ENCODE data around the gene CCDC88B.

Gene CCDC88B

DNA sequence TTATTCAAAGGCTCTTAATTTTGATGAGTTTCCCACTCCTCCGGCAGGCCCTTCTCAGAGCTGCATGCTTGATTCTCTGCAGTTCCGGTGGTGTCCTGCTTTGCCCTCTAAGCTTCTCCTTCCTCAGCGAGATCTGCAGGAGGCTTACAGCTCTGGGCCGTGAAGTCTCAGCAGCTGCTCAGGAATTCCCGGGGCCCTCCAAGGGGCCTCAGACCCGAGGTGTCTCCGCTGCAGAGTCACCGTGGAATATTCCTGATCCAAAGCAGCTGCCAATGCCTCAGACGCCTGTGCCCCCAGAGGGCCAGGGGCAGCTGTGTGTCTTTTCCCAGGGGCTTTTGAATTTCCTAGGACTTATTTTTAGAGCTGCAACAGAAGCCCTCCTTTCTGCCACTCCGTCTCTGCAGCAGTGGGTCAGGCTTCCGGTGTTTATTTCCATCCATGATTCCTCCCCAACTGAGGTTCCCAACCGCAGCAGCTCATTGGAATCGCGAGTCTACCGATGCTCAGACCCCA, 56.1 kb downstream of the CCDC88B start:
- H3K4me3 ChIP-seq (ENCODE audit: low read depth, low read length) = no peak overlapping the region
- TF ChIP-seq, protein P1, sequence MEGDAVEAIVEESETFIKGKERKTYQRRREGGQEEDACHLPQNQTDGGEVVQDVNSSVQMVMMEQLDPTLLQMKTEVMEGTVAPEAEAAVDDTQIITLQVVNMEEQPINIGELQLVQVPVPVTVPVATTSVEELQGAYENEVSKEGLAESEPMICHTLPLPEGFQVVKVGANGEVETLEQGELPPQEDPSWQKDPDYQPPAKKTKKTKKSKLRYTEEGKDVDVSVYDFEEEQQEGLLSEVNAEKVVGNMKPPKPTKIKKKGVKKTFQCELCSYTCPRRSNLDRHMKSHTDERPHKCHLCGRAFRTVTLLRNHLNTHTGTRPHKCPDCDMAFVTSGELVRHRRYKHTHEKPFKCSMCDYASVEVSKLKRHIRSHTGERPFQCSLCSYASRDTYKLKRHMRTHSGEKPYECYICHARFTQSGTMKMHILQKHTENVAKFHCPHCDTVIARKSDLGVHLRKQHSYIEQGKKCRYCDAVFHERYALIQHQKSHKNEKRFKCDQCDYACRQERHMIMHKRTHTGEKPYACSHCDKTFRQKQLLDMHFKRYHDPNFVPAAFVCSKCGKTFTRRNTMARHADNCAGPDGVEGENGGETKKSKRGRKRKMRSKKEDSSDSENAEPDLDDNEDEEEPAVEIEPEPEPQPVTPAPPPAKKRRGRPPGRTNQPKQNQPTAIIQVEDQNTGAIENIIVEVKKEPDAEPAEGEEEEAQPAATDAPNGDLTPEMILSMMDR (IDR thresholded peaks at IDR 0.05; ENCODE audit: low read depth, low read length) = no peak

DNA sequence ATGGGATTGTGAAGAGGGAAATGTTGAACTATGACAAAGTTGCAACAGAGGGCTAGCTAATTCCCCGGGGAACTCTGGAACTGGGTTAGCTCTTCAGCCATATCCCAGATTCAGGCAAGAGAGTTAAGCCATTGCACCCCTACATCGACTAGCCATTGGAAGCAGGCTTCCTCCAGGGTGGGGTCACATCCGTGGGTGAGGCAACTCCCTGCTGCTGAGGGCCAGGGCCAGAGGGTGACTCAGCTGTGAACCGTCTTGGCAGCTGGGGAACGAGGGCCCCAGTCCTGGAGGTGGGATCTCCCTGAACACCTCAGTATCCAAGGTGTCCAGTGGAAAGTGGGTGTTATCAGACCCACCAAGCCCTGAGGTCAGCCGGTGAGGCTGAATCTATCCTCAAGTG, 60.1 kb downstream of the CCDC88B start:
- TF ChIP-seq, protein P1 (IDR thresholded peaks at IDR 0.05; ENCODE audit: low read depth, low read length) = no peak
- H3K4me3 ChIP-seq (ENCODE audit: low read depth, low read length) = no peak overlapping the region

DNA sequence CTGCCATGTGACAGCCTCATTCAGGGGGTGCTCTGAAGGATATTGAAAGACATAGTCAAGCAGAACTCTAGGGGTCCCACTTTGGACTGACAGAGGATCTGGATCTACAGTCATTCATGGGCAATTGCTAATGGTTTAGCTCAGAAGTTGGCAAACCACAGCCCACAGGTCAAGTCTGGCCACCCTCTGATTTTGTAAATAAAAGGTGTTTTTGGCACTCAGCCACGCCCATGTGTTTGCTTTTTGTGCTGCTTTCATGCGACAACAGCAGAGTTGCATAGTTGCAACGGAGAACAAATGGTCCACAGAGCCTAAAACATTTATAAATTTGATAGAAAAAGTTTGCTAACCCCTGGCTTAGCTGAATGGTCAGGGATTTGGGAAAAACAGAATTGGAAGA, 60.7 kb downstream of the CCDC88B start:
- TF ChIP-seq, protein P1 (IDR thresholded peaks at IDR 0.05; ENCODE audit: low read depth, low read length) = no peak
- no peak overlapping the region for H3K4me3 ChIP-seq (ENCODE audit: low read depth, low read length)

DNA sequence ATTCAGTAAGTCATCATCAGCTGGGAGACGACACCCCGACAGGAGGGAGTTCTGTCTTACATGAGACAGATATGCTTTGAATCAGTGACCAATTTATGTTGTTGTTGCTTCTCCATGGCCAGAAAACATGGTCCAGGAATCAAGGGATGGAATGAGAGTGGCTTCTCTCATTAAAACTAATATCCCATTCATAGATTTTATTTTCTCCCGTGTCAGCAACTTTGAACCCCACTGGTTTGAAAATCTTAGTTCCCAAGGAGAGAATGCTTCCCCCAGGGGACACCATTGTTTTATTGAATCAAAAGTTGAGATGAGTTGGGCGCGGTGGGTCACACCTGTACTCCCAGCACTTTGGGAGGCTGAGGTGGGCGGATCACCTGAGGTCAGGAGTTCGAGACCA, 61.8 kb downstream of the CCDC88B start:
- TF ChIP-seq, protein P1 (IDR thresholded peaks at IDR 0.05; ENCODE audit: low read depth, low read length) = no peak
- H3K4me3 ChIP-seq (ENCODE audit: low read depth, low read length) = no peak overlapping the region

DNA sequence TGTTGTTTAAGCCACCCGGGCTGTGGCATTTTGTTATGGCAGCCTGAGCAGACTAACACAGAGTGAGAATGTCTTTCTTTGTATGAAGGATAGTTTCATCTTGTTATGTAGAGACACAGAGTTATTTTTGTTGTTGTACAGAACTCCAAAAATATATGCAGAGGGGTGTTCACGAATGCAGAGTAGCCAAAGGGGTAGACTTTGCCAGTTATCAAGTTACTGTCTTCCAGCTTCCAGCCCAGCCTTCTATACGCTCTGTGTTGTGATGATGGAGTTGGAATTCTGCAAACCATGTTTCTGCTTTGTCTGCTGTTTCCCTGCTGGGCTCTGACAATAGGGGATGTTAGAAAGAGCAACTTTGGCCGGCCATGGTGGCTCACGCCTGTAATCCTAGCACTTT, 63.1 kb downstream of the CCDC88B start:
- TF ChIP-seq, protein P1 (IDR thresholded peaks at IDR 0.05; ENCODE audit: low read depth, low read length) = no peak
- no peak overlapping the region for H3K4me3 ChIP-seq (ENCODE audit: low read depth, low read length)

DNA sequence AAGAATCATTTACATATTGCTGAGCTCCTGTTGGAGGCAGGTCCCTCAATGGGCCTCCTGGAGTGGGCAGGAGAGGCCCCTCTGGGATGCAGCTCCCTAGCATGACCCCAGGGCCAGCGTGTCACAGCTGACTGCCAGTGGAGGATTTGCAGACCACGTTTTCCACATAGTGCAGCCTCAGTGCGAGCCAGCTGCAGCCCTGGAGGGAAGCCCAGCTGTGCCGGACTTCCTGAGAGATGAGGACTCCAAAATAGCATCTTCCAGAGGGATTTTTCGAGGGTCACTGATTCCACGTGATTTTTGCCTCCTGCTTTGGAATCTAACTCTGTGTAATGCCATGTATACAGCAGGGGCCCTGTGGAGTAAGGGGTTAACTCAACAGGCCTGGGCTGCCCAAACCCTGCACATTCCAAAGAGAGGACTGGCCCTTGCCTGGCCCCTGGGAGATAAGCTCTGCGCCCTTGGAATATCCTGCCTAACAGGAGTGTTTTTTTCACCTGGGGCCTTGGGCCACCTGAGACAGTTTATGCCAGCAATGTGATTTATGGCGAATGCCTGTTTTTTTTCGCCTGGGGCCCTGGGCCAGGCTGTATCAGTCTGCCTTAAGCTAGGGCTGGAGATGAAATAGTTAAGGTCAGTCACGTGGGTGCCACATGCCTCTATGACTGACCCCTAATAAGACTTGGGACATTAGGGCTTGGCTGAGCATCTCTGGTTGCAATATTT, 66.4 kb downstream of the CCDC88B start:
- no peak overlapping the region for H3K4me3 ChIP-seq (ENCODE audit: low read depth, low read length)
- TF ChIP-seq, protein P1 (IDR thresholded peaks at IDR 0.05; ENCODE audit: low read depth, low read length) = no peak
